Measurements from ENCODE around the gene EPN1. TPM values are rescaled to one million over a fixed set of nuclear protein-coding genes. Genes with fewer than 3 reads are reported as not detected.

Gene EPN1
- total and polyA plus RNA-seq, 2 of the 13 experiments (the other 11 are each of a cell fraction or from before 2014, with no cell fraction given) = 28.9 to 31.7 TPM

DNA sequence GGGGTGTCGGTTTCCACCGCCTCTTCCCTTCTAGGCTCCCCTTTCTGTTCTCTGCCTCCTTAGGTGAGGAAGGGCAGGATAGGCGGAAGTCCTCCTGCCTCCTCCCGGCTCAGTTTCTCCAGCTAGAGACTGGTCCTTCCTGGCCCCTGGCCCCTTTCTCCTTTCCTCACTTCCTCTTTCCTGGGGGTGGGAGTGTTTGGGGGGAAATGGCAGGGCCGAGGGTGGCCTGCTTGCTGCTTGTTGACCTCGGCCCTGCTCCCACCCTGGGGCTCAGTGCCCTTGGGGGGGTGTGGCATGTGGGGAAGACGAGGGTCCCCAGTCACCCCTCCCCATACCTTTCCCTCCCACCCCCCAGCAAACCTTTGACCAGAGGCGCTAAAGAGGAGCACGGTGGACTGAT is 15.2 kb upstream of the EPN1 start:
- CTCF ChIA-PET (ENCODE audit: low intra/inter-chr PET ratio, low total read pairs) = no interaction called here
- no peak for DNase-seq (ENCODE audit: low spot score)
- Histone ChIP-seq H2AFZ (ENCODE audit: low read length) (no peak overlapping the region), H3K4me1 (ENCODE audit: insufficient read depth, low read length) (peaks cover 24% of the 10 kb centered on the region), H3K36me3 (replicated peaks in 1 of 2; ENCODE audit: control insufficient read depth in 1 of 2, insufficient read depth in 2 of 2, low read length in 2 of 2) (peaks cover 37 to 57% of the 10 kb centered on the region in 2 experiments), H3K4me2 (ENCODE audit: low read depth, low read length) (no peak overlapping the region), H3K4me3 (replicated peaks in 1 of 3; ENCODE audit: insufficient read depth in 1 of 3, low read depth in 2 of 3, low read length in 3 of 3) (no peak overlapping the region), H3K27me3 (ENCODE audit: control insufficient read depth in 1 of 2, insufficient read depth in 2 of 2, low read length in 2 of 2) (no peaks in the 10 kb centered on the region; a peak in 1 of 5 replicates), H3K27ac (ENCODE audit: extremely low read length, insufficient read depth, low read length) (no peak overlapping the region), H3K9ac (ENCODE audit: insufficient read depth, low read depth, low read length) (no peak overlapping the region), H3K79me2 (ENCODE audit: insufficient read depth, low read length) (peaks cover 69% of the 10 kb centered on the region), H3K9me3 (ENCODE audit: low read length) (no peaks in the 10 kb centered on the region), H4K20me1 (ENCODE audit: insufficient read depth, low read length) (peaks cover 52% of the 10 kb centered on the region)
- intact Hi-C loops (cut with micrococcal nuclease; ENCODE audit: unreplicated experiment) (no loop called here), in situ Hi-C loops (cut with HindIII; ENCODE audit: extremely low pct_ligation_motif_present, low pct_unique_long_range_greater_than_20kb) (no loop called here)
- BruUV-seq (replicated peaks) = no TSS peak
- TF ChIP-seq, protein P1, sequence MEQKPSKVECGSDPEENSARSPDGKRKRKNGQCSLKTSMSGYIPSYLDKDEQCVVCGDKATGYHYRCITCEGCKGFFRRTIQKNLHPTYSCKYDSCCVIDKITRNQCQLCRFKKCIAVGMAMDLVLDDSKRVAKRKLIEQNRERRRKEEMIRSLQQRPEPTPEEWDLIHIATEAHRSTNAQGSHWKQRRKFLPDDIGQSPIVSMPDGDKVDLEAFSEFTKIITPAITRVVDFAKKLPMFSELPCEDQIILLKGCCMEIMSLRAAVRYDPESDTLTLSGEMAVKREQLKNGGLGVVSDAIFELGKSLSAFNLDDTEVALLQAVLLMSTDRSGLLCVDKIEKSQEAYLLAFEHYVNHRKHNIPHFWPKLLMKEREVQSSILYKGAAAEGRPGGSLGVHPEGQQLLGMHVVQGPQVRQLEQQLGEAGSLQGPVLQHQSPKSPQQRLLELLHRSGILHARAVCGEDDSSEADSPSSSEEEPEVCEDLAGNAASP (CRISPR knock-in tag; IDR thresholded peaks at IDR 0.05; ENCODE audit: borderline replicate concordance) = no peak
- TF ChIP-seq TBX3 (IDR thresholded peaks at IDR 0.05; ENCODE audit: borderline replicate concordance) = no peak
- no peak for FAIRE-seq
- ATAC-seq = no peak
- 88% methylated on average over 8 of the region's 9 CpGs for WGBS (ENCODE audit: low lambda C conversion rate)
- POLR2A ChIA-PET = no interaction called here

GRCh38 chr19:55660404-55660803 is 14.6 kb upstream of the EPN1 start:
- Histone ChIP-seq H3K9me3 (ENCODE audit: low read length) (no peaks in the 10 kb centered on the region), H3K4me2 (ENCODE audit: low read depth, low read length) (no peak overlapping the region), H3K27ac (ENCODE audit: extremely low read length, insufficient read depth, low read length) (no peak overlapping the region), H3K79me2 (ENCODE audit: insufficient read depth, low read length) (peaks cover 67% of the 10 kb centered on the region), H3K27me3 (ENCODE audit: control insufficient read depth in 1 of 2, insufficient read depth in 2 of 2, low read length in 2 of 2) (no peaks in the 10 kb centered on the region; a peak in 1 of 5 replicates), H2AFZ (ENCODE audit: low read length) (no peak overlapping the region), H3K4me1 (ENCODE audit: insufficient read depth, low read length) (peaks cover 24% of the 10 kb centered on the region), H4K20me1 (ENCODE audit: insufficient read depth, low read length) (peaks cover 52% of the 10 kb centered on the region), H3K36me3 (replicated peaks in 1 of 2; ENCODE audit: control insufficient read depth in 1 of 2, insufficient read depth in 2 of 2, low read length in 2 of 2) (peaks cover 37 to 60% of the 10 kb centered on the region in 2 experiments), H3K4me3 (replicated peaks in 1 of 3; ENCODE audit: insufficient read depth in 1 of 3, low read depth in 2 of 3, low read length in 3 of 3) (no peak overlapping the region), H3K9ac (ENCODE audit: insufficient read depth, low read depth, low read length) (no peak overlapping the region)
- ChIA-PET POLR2A (no interaction called here), CTCF (ENCODE audit: low intra/inter-chr PET ratio, low total read pairs) (no interaction called here)
- no peak for FAIRE-seq
- no peak for TF ChIP-seq ZNF446 (CRISPR knock-in tag; IDR thresholded peaks at IDR 0.05)
- TF ChIP-seq SALL2 (CRISPR knock-in tag; IDR thresholded peaks at IDR 0.05) = no peak
- TF ChIP-seq, protein P2, sequence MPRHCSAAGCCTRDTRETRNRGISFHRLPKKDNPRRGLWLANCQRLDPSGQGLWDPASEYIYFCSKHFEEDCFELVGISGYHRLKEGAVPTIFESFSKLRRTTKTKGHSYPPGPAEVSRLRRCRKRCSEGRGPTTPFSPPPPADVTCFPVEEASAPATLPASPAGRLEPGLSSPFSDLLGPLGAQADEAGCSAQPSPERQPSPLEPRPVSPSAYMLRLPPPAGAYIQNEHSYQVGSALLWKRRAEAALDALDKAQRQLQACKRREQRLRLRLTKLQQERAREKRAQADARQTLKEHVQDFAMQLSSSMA (CRISPR knock-in tag; IDR thresholded peaks at IDR 0.05) = no peak
- no peak for TF ChIP-seq ZNF691 (CRISPR knock-in tag; IDR thresholded peaks at IDR 0.05; ENCODE audit: borderline replicate concordance, low read depth)
- no peak for TF ChIP-seq ZNF883 (CRISPR knock-in tag; IDR thresholded peaks at IDR 0.05; ENCODE audit: not compliant biosample characterization)
- TF ChIP-seq MXI1 (IDR thresholded peaks at IDR 0.05; ENCODE audit: borderline replicate concordance, low read depth, low read length) = no peak
- no peak for TF ChIP-seq TOPORS (CRISPR knock-in tag; IDR thresholded peaks at IDR 0.05)
- no peak for DNase-seq (ENCODE audit: low spot score)
- in situ Hi-C loops (cut with HindIII; ENCODE audit: extremely low pct_ligation_motif_present, low pct_unique_long_range_greater_than_20kb) (no loop called here), intact Hi-C loops (cut with micrococcal nuclease; ENCODE audit: unreplicated experiment) (no loop called here)
- ATAC-seq = no peak
- 97% methylated on average over 10 of the region's 12 CpGs for WGBS (ENCODE audit: low lambda C conversion rate)
- BruUV-seq (replicated peaks) = no TSS peak
